ENCODE results near the gene SUGCT. TPM values are rescaled to one million over a fixed set of nuclear protein-coding genes. Genes with fewer than 3 reads are reported as not detected.

SUGCT gene
- total and polyA plus RNA-seq, 10 donors = 1.4 to 13.6 (median 2.5) TPM

DNA sequence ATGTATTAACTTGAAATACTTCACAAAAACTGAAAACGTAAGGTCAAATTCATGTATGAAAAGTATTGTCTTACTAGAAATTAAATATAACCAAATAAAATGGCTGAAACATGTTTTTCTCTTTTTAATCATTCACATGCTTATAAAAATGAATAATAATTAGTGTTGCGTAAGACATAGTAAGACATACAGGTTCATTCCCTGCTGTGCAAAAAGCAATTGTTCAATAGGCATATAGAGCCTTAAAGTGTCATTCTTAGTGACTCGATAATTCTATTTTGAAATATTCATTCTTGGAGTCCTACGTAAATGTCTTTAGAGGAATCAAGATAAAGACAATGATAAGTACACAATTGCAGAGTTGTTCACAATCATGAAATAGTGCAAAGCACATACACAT lies 337.1 kb downstream of the SUGCT start:
- WGBS, 5 donors = 92 to 96% (median 94%) methylated on average over 4 of the region's 4 CpGs
- H3K4me1 ChIP-seq = no peaks in the 10 kb centered on the region
- TF ChIP-seq, protein P1, sequence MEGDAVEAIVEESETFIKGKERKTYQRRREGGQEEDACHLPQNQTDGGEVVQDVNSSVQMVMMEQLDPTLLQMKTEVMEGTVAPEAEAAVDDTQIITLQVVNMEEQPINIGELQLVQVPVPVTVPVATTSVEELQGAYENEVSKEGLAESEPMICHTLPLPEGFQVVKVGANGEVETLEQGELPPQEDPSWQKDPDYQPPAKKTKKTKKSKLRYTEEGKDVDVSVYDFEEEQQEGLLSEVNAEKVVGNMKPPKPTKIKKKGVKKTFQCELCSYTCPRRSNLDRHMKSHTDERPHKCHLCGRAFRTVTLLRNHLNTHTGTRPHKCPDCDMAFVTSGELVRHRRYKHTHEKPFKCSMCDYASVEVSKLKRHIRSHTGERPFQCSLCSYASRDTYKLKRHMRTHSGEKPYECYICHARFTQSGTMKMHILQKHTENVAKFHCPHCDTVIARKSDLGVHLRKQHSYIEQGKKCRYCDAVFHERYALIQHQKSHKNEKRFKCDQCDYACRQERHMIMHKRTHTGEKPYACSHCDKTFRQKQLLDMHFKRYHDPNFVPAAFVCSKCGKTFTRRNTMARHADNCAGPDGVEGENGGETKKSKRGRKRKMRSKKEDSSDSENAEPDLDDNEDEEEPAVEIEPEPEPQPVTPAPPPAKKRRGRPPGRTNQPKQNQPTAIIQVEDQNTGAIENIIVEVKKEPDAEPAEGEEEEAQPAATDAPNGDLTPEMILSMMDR (IDR thresholded peaks at IDR 0.05 in 8 of 11, conservative IDR thresholded peaks at IDR 0.05 in 3 of 11) = no peak
- TF ChIP-seq POLR2A (IDR thresholded peaks at IDR 0.05) = no peak
- TF ChIP-seq POLR2AphosphoS5 (IDR thresholded peaks at IDR 0.05) = no peak
- H3K27ac ChIP-seq = no peak overlapping the region
- intact Hi-C loops (cut with DNase I; ENCODE audit: low total_unique reads) = no loop called here
- H3K4me3 ChIP-seq = no peak overlapping the region
- no peaks in the 10 kb centered on the region for H3K36me3 ChIP-seq
- no peaks in the 10 kb centered on the region for H3K27me3 ChIP-seq (replicated peaks in 1 of 7)
- H3K9me3 ChIP-seq = no peaks in the 10 kb centered on the region
- no peak for DNase-seq

GRCh38 chr7:40474790-40475680 lies 340.2 kb downstream of the SUGCT start:
- TF ChIP-seq POLR2A (IDR thresholded peaks at IDR 0.05) = no peak
- TF ChIP-seq, protein P1 (IDR thresholded peaks at IDR 0.05 in 8 of 11, conservative IDR thresholded peaks at IDR 0.05 in 3 of 11) = no peak
- TF ChIP-seq POLR2AphosphoS5 (IDR thresholded peaks at IDR 0.05) = no peak
- no peaks in the 10 kb centered on the region for H3K27me3 ChIP-seq (replicated peaks in 1 of 7)
- WGBS, 5 donors = 76 to 87% (median 82%) methylated on average over 8 of the region's 8 CpGs
- intact Hi-C loops (cut with DNase I; ENCODE audit: low total_unique reads) = no loop called here
- no peaks in the 10 kb centered on the region for H3K36me3 ChIP-seq
- H3K4me1 ChIP-seq = no peaks in the 10 kb centered on the region
- DNase-seq = no peak
- no peaks in the 10 kb centered on the region for H3K9me3 ChIP-seq
- H3K4me3 ChIP-seq = no peak overlapping the region
- no peak overlapping the region for H3K27ac ChIP-seq

- Histone ChIP-seq H3K4me3 (no peak overlapping the region), H3K36me3 (no peaks in the 10 kb centered on the region), H3K4me1 (no peaks in the 10 kb centered on the region), H3K27me3 (replicated peaks in 1 of 7) (no peaks in the 10 kb centered on the region), H3K27ac (no peak overlapping the region), H3K9me3 (no peaks in the 10 kb centered on the region)
- 63 to 76% (median 70%) methylated on average over 1 of the region's 1 CpG for WGBS, 5 donors
- no peak for DNase-seq
- TF ChIP-seq POLR2AphosphoS5 (IDR thresholded peaks at IDR 0.05) = no peak
- TF ChIP-seq, protein P1 (IDR thresholded peaks at IDR 0.05 in 8 of 11, conservative IDR thresholded peaks at IDR 0.05 in 3 of 11) = no peak
- no peak for TF ChIP-seq POLR2A (IDR thresholded peaks at IDR 0.05)
- intact Hi-C loops (cut with DNase I; ENCODE audit: low total_unique reads) = no loop called here
Measured at GRCh38 chr7:40475681-40475982, 340.8 kb downstream of the SUGCT start.

GRCh38 chr7:40477094-40477493 lies 342.3 kb downstream of the SUGCT start:
- TF ChIP-seq POLR2A (IDR thresholded peaks at IDR 0.05) (no peak), POLR2AphosphoS5 (IDR thresholded peaks at IDR 0.05) (no peak)
- TF ChIP-seq, protein P1 (IDR thresholded peaks at IDR 0.05 in 8 of 11, conservative IDR thresholded peaks at IDR 0.05 in 3 of 11) = no peak
- Histone ChIP-seq H3K4me1 (no peaks in the 10 kb centered on the region), H3K4me3 (no peak overlapping the region), H3K27ac (no peak overlapping the region), H3K9me3 (no peaks in the 10 kb centered on the region), H3K27me3 (replicated peaks in 1 of 7) (no peaks in the 10 kb centered on the region), H3K36me3 (no peaks in the 10 kb centered on the region)
- 79 to 96% (median 88%) methylated on average over 2 of the region's 2 CpGs for WGBS, 5 donors
- intact Hi-C loops (cut with DNase I; ENCODE audit: low total_unique reads) = no loop called here
- no peak for DNase-seq
